Right forelimb (tissue), 1 donor: Measurements from ENCODE around the gene NGEF.
"Not testable (repeated sequence)": the region's sequence is repeated elsewhere in the genome, so short reads cannot be mapped to it uniquely, and the experiment has no call there.

Experiments
- DNase-seq: peaks from one replicate; pipeline ENCODE4 v3.0.0-alpha.2; 2018

NGEF gene

DNA sequence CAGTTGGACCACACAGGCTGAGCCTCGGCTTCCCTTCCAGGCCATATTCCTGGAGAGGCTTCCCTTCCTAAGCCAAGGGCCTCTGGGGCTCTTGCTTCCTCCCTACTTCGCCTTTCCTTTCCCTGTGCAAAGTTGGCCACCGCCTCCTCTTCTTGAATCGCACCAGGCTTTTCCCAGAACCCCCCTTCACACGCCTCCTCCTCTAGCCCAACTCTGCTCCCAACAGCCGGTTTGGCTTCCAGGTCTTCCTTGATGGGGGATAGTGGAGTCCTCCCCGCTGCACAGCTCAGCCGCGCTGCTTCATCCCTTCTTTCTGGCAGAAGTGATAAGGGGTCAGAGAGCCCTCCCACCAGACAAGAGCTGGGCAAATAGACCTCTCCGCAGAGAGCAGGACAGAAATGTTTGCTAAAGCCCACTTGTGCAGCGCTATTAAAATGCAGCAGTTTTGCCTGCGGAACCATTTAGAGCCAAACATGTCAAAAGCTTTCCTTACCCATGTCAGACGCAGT lies 86.6 kb downstream of the NGEF start:
- no peak for DNase-seq

GRCh38 chr2:232925821-232926156 lies 87.3 kb downstream of the NGEF start:
- DNase-seq: no peak

GRCh38 chr2:232925153-232925820 lies 87.8 kb downstream of the NGEF start:
- no peak for DNase-seq

DNA sequence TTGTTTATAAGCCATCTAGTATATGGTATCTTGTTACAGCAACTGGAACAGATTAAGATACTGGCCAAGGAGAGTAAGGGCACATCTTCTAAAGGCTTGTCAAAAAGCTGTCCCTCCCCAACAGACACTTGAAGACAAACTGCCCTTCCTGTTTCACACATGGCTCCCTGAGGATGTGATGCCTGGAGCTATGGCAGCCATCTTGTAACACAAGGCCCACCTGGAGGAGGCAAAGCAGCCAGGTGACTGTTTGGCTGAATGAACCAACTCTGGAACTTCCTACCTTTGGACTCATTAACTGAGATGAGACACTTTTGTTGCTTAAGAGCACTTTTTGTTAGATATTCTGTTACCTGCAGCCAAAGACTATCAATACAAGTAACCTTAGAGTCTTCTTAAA lies 88.6 kb downstream of the NGEF start:
- no peak for DNase-seq

GRCh38 chr2:232920760-232921159 lies 92.3 kb downstream of the NGEF start:
- no peak for DNase-seq

- no peak for DNase-seq
Measured at GRCh38 chr2:232920055-232920454, 93.0 kb downstream of the NGEF start.

DNA sequence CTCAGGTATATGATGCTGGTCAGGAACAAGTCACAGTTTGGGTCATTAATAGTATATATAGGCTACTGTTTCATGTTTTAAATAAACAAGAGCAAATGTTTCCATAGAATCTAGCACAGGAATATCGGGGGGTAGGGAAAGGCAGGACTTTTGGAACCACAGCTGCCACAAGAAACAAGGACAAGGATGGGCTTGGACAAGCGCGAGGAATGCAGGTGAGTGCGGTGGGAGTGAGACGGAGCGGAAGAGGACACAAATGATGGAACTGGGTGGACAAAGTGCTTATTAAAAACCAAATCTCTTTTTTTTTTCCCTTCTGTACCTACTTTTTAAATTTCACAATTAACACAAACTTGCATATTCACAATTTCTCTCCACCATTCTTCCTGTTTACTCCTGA lies 93.9 kb downstream of the NGEF start:
- no peak for DNase-seq

DNA sequence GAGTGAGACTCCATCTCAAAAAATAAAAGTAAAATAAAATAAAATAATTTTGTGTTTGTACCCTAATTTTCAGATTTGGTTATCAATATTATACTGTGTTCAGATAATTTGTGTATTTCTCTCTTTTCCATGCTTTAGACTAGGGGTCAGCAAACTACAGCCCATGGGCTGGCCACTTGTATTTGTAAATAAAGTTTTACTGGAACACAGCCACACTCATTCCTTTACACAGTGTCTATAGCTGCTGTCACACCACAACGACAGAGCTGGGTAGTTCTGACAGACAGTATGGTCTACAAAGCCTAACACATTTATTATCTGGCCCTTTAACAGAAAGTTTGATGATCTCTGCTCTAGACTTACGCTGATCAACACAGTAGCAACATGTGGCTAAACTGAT lies 99.2 kb downstream of the NGEF start:
- DNase-seq: no peak

DNA sequence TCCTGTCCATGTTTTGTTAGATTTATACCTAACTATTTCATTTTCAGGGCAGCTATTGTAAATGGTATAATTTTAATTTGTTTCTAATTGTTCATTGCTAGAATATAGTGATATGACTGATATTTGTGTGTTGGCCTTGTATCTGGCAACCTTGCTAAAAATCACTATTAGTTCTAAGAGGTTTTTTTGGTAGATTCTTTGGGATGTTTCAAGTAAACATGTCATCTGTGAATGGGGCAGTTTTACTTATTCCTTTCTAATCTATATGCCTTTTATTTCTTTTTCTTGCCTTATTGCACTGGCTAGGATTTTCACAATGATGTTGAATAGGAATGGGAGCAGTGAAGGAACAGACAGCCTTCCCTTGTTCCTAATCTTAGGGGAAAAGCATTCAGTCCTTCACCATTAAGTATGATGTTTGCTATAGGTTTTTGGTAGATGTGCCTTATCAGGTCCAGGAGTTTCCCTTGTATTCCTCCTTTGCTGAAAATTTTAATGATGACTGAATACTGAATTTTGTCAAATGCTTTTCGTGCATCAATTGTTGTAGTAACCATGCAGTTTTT lies 101.3 kb downstream of the NGEF start:
- DNase-seq: no peak

GRCh38 chr2:232910376-232910775 lies 102.7 kb downstream of the NGEF start:
- DNase-seq: no peak

GRCh38 chr2:232908695-232909094 lies 104.4 kb downstream of the NGEF start:
- no peak for DNase-seq

DNA sequence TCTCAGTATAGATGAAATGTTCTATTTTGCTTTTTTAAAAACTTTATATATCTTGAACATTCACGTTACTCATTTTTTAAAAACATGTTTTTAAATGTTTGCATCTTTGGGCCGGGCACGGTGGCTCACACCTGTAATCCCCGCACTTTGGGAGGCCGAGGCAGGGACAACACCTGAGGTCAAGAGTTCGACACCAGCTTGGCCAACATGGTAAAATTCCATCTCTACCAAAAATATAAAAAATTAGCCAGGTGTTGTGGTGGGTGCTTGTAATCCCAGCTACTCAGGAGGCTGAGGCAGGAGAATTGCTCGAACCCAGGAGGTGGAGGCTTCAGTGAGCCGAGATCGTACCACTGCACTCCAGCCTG lies 105.4 kb downstream of the NGEF start:
- DNase-seq: not testable (repeated sequence)

DNA sequence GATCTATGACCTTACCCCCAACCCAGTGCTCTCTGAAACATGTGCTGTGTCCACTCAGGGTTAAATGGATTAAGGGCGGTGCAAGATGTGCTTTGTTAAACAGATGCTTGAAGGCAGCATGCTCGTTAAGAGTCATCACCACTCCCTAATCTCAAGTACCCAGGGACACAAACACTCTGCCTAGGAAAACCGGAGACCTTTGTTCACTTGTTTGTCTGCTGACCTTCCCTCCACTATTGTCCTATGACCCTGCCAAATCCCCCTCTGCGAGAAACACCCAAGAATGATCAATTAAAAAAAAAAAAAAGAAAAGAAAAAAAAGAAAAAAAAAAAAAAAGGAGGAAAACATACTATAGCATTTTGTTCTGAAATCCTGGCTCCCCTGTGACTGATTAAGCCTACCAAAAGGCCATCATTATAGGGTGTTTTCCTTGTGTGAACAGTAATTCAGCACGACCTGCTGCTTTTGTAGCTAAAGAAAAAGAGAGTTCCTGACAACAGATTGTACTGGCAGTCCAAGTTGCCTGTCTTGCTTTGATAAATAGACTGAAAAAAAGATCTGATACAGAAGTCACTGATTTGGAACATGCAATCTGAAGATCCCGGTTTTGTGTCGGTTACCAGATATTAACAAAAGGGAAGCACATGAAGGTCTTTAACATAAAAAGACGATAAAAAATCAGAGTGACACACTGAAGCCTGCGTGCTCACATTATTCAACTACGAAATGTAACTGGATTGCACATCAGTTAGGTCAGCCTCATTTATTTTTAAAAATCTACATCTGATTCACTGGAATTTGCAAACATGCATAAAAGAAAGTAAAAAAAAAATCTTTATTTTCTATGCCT lies 106.0 kb downstream of the NGEF start:
- not testable (repeated sequence) for DNase-seq

GRCh38 chr2:232903989-232904388 lies 109.1 kb downstream of the NGEF start:
- DNase-seq: no peak

GRCh38 chr2:232901736-232902578 lies 111.1 kb downstream of the NGEF start:
- DNase-seq: no peak

DNA sequence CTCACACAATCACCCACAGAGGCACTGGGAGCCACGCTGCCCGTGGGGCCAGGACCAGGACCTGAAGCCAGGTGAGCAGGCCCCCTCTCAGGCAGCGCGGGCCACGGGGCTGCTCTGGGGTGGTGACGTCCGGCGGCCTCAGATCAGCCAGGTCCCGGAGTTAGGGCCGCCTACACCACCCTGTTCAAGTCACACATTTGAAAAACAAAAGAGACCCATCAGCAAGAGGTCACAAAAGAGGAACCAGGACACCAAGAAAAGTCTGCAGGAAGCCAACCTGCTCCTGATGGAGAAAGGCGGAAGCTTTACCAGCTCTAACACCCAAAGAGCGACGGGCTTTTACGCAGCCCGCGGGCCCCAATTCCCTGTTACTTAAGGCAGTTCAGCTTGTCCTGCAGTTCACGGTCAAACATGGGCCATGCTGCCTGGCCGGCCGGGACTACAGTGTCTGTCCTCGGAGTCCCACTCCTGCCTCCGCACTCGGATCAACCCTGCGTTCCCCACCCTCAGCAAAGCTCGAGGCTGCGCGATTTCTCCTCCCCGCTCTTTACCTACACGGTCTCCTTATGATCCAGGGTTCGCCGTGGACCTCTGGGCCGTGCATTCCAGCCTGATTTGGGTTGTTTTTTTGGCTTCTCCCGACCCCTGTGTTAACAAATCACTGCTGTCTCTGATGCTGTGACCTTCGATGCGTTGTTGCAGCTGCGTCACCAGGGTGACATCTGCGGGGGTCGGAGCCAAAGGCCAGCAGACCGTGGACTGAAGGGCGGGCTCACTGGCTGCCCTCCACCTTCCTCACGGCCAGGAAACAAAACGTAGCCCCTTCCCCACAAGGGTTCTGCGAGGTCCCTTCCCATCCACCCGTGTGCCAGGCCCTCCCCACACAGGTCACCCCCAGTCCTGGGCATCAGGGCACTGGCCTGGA lies 112.0 kb downstream of the NGEF start:
- no peak for DNase-seq

GRCh38 chr2:232898592-232899543 lies 114.2 kb downstream of the NGEF start:
- no peak for DNase-seq

DNA sequence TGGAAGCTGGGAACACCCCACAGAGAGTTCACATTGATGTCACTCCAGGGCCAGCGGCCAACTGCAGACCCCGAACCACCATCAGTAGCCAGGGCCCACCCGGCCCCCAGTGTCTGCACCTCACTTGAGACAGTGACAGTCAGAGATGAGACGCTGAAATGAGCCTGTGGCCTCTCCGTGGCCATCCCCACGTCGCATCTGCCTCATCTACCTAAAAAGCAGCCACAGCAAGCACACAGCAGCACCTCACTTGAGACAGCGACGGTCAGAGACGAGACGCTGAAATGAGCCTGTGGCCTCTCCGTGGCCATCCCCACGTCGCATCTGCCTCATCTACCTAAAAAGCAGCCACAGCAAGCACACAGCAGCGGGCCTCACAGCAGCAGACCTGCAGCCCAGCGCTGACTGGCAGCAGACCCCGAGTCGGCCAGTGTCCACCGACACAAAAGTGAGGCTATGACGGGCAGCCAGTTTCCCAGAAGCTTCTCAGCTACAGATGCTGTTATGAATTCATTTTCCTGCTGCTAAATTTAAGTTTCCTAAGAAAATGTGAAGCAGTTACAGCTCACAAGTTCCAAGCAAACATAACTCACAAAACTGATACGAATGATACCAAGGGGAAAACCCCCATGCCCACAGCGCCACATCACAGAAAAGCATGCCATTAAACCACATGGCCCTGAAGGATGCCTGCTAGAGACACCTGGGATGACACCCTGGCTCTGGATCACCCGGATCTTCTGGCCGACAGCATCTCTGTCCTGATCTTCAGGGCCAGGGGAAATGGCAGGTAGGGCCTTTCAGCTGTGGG lies 115.3 kb downstream of the NGEF start:
- DNase-seq: no peak

DNA sequence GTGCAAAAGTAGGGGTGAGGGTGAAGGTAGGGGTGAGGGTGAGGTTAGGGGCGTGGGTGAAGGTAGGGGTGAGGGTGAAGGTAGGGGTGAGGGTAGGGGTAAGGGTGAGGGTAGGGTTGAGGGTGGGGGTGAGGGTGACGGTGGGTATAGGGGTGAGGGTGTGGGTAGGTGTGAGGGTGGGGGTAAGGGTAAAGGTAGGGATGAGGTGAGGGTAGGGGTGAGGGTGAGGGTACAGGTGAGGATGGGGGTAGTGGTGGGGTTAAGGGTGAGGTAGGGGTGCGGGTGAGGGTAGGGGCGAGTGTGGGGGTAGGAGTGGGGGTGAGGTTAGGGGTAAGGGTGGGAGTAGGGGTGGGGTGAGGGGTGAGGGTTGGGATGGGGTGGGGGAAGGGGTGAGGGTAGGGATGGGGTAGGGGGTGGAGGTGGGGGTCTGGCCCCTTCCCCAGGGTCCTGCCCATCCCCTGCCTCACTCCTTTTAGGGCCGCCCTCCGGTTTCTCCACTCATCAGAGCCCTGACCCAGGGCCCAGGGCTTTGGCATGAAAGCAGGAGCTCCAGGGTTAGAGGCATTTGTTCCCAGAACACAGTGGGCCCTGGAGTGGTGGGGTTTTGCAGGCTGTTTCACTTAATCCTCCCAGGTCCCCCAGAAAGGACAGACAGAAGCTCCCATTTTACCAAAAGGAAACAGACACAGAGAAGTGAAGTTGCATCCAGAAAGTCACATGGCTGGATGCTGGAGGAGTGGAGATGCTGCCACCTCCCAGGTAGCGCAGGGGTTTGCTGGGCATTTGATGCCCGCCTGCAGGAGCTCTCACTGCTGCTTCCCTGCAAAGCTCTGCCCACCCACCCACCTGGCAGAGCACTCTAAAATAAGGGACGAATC lies 116.1 kb downstream of the NGEF start:
- no peak for DNase-seq
